Caco-2 (cell line): ENCODE data around the gene CAPN11. TPM values are rescaled to one million over a fixed set of nuclear protein-coding genes. Genes with fewer than 3 reads are reported as not detected.

ENCODE experiments used
- BruUV-seq: library from RNA; stranded (reverse); fragments of 400-500 nt; replicated peaks from 2 replicates; lab custom pipeline; 2021; lab: Mats Ljungman, UMichigan
- CTCF ChIA-PET: fragments of 300-600 bp; sonication (Branson Sonifier 250); formaldehyde crosslinking; loops from one replicate; lab custom pipeline; 2022; ENCODE audit warnings: antibody characterized with exemption; lab: Charles Lee
- POLR2A ChIA-PET: fragments of 300-600 bp; sonication (Branson Sonifier 250); formaldehyde crosslinking; loops from one replicate; lab custom pipeline; 2022; ENCODE audit warnings: antibody characterized with exemption; lab: Charles Lee
- DNase-seq, 2 experiments: peaks; one replicate each; pipeline versions ENCODE4 v3.0.0 to v3.0.0-alpha.2; 2020 to 2022
- H3K27me3 ChIP-seq: replicated peaks from 2 replicates; pipeline ENCODE4 v1.6.0; 2011; ENCODE audit warnings: low read length; ENCODE audit not compliant: control insufficient read depth, insufficient read depth
- H3K36me3 ChIP-seq: 2 replicates; pipeline ENCODE4 v1.5.1; 2011; ENCODE audit warnings: low read length; ENCODE audit not compliant: control insufficient read depth, insufficient read depth
- H3K4me1 ChIP-seq: fragments of 250-450 bp; sonication (Bioruptor Pico); 2 replicates; pipeline ENCODE4 v1.5.1; 2020; ENCODE audit warnings: mild to moderate bottlenecking
- H3K4me3 ChIP-seq: 2 replicates; pipeline ENCODE4 v1.5.1; 2011; ENCODE audit warnings: low read depth, mild to moderate bottlenecking, control low read depth, low read length
- H3K9me3 ChIP-seq: fragments of 250-450 bp; sonication (Bioruptor Pico); 2 replicates; pipeline ENCODE4 v1.5.1; 2020; ENCODE audit warnings: mild to moderate bottlenecking, moderate library complexity
- H3K27ac Mint-ChIP-seq: one replicate; pipeline ENCODE4 v1.8.0; 2022; ENCODE audit warnings: mixed read lengths; ENCODE audit not compliant: unreplicated experiment
- H3K27me3 Mint-ChIP-seq: one replicate; pipeline ENCODE4 v1.8.0; 2022; ENCODE audit warnings: mixed read lengths; ENCODE audit not compliant: insufficient read depth, unreplicated experiment
- H3K36me3 Mint-ChIP-seq: one replicate; pipeline ENCODE4 v1.8.0; 2022; ENCODE audit warnings: mild to moderate bottlenecking, mixed read lengths; ENCODE audit not compliant: insufficient read depth, unreplicated experiment
- H3K4me1 Mint-ChIP-seq: one replicate; pipeline ENCODE4 v1.8.0; 2022; ENCODE audit warnings: low read depth, mixed read lengths; ENCODE audit not compliant: unreplicated experiment
- H3K4me3 Mint-ChIP-seq: one replicate; pipeline ENCODE4 v1.8.0; 2022; ENCODE audit warnings: mild to moderate bottlenecking, moderate library complexity, mixed read lengths; ENCODE audit not compliant: unreplicated experiment
- H3K9me3 Mint-ChIP-seq: one replicate; pipeline ENCODE4 v1.8.0; 2022; ENCODE audit warnings: mixed read lengths; ENCODE audit not compliant: unreplicated experiment
- intact Hi-C: fragments of 100-400 bp; cut with micrococcal nuclease; formaldehyde crosslinking; loops from one replicate; pipeline ENCODE4 v1.10.0; 2022; ENCODE audit not compliant: unreplicated experiment
- total RNA-seq: library from RNA; stranded (reverse); gene quantifications from 2 replicates; pipeline ENCODE4 v1.2.3, GENCODE V29; 2022
- TF ChIP-seq, protein P1 (sequence below), 2 experiments: fragments of 200-600 bp in 1 of 2; IDR thresholded peaks; 1 replicate in 1 of 2; 2 replicates in 1 of 2; pipeline versions ENCODE4 v1.5.1 to v1.8.0; 2011 to 2022; ENCODE audit warnings: antibody characterized with exemption in 1 of 2, control low read depth in 1 of 2, inconsistent platforms in 1 of 2, low read depth in 1 of 2, low read length in 1 of 2, mild to moderate bottlenecking in 1 of 2, moderate library complexity in 1 of 2; ENCODE audit not compliant: insufficient read depth in 1 of 2, severe bottlenecking in 1 of 2, unreplicated experiment in 1 of 2

The CAPN11 gene
- total RNA-seq, 1 experiment from 2014 or later, result not detected

DNA sequence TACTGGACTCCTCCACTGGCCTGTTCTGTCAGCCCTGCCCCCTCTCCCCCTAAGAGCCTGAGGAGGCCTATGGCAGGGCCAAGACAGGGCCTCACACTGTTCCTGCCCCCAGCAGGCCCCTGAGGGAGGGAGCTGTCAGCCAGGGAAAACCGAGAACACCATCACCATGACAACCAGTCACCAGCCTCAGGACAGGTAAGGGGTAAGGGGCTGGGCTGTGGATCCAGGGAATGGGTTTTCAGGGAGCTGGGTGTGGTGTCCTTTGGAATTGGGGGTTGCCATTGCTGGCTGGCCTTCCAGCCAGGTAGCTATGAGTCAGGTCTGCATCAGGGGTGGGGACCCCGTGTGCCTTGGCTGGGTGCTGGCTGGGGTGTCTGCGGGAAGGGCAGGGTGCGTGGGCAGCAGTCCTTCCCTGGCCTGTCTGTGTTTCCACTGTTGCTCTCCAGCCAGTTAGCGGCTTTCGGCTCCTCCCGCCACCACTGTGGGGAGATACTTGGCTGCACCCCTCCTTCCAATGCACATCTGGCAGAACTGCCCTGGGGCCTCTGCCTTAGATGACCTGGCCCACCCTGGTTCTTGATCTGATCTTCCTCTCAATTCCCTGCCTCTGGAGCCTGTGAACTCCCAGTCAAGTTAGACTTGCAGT is 68.7 kb downstream of the CAPN11 start:
- Histone ChIP-seq H3K9me3 (no peaks in the 10 kb centered on the region), H3K27me3 (no peaks in the 10 kb centered on the region), H3K4me3 (no peak overlapping the region), H3K4me1 (peaks cover 37% of the 10 kb centered on the region), H3K36me3 (no peaks in the 10 kb centered on the region)
- BruUV-seq, result no TSS peak
- Mint-ChIP-seq H3K4me3 (no peak overlapping the region), H3K4me1 (peaks cover 7% of the 10 kb centered on the region), H3K36me3 (peaks cover 17% of the 10 kb centered on the region), H3K27ac (no peak overlapping the region), H3K27me3 (no peaks in the 10 kb centered on the region), H3K9me3 (no peaks in the 10 kb centered on the region)
- intact Hi-C loops, result no loop called here
- ChIA-PET CTCF (no interaction called here), POLR2A (no interaction called here)
- TF ChIP-seq, protein P1, sequence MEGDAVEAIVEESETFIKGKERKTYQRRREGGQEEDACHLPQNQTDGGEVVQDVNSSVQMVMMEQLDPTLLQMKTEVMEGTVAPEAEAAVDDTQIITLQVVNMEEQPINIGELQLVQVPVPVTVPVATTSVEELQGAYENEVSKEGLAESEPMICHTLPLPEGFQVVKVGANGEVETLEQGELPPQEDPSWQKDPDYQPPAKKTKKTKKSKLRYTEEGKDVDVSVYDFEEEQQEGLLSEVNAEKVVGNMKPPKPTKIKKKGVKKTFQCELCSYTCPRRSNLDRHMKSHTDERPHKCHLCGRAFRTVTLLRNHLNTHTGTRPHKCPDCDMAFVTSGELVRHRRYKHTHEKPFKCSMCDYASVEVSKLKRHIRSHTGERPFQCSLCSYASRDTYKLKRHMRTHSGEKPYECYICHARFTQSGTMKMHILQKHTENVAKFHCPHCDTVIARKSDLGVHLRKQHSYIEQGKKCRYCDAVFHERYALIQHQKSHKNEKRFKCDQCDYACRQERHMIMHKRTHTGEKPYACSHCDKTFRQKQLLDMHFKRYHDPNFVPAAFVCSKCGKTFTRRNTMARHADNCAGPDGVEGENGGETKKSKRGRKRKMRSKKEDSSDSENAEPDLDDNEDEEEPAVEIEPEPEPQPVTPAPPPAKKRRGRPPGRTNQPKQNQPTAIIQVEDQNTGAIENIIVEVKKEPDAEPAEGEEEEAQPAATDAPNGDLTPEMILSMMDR (IDR thresholded peaks at IDR 0.05; ENCODE audit: insufficient read depth in 1 of 2, low read depth in 1 of 2, low read length in 1 of 2, severe bottlenecking in 1 of 2, unreplicated experiment in 1 of 2), result no peak
- DNase-seq, result no peak

DNA sequence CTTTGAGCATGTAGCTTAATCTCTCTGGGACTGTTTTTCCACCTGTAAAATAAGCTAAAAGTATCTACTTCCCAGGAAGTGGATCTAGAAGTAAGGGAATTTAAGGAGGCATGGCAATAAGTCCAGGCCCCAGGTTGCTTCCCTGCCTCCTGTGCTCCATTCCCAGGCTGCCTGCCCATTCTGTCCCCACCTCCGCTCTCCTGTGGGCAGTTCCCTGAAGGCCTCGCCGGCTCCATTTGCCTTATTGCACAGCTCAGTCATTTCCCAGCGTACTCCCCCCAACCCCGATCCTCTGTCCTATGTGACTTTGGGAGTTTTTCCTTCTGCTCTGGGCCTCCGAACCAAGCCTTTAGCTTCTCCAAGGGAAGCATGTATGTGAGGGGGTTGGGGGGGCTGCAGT is 69.4 kb downstream of the CAPN11 start:
- Histone ChIP-seq H3K4me1 (peaks cover 33% of the 10 kb centered on the region), H3K9me3 (no peaks in the 10 kb centered on the region), H3K27me3 (no peaks in the 10 kb centered on the region), H3K4me3 (no peak overlapping the region), H3K36me3 (no peaks in the 10 kb centered on the region)
- Mint-ChIP-seq H3K4me1 (peaks cover 2% of the 10 kb centered on the region), H3K27ac (peak overlapping the region; percentile 79), H3K27me3 (no peaks in the 10 kb centered on the region), H3K4me3 (no peak overlapping the region), H3K36me3 (peaks cover 11% of the 10 kb centered on the region), H3K9me3 (no peaks in the 10 kb centered on the region)
- DNase-seq, result no peak
- ChIA-PET CTCF (no interaction called here), POLR2A (no interaction called here)
- BruUV-seq, result no TSS peak
- TF ChIP-seq, protein P1 (IDR thresholded peaks at IDR 0.05; ENCODE audit: insufficient read depth in 1 of 2, low read depth in 1 of 2, low read length in 1 of 2, severe bottlenecking in 1 of 2, unreplicated experiment in 1 of 2), result no peak
- intact Hi-C loops, result no loop called here

DNA sequence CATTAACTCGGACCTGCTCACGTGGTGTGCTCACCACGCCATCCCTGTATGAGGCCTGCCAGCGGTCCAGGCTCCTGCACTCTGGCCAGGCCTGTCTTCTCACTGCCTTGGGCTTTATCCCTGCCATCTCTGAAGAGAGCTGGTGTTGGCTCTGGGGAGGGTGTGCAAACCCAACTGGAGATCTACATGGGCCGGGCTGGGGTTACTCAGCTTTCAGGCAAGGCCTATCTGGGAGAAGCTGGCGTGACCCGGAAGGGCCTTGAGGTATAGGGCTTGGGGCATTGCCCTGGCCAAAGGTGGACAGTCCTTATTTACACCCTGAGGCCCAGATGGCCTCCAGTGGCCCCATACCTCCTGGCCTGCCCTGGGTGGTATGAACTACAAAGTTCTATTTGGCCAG is 69.8 kb downstream of the CAPN11 start:
- DNase-seq, result no peak
- no peaks in the 10 kb centered on the region for H3K27me3 Mint-ChIP-seq
- H3K4me1 Mint-ChIP-seq, result peaks cover 5% of the 10 kb centered on the region
- ChIA-PET CTCF (no interaction called here), POLR2A (no interaction called here)
- TF ChIP-seq, protein P1 (IDR thresholded peaks at IDR 0.05; ENCODE audit: insufficient read depth in 1 of 2, low read depth in 1 of 2, low read length in 1 of 2, severe bottlenecking in 1 of 2, unreplicated experiment in 1 of 2), result no peak
- Histone ChIP-seq H3K27me3 (no peaks in the 10 kb centered on the region), H3K4me3 (no peak overlapping the region), H3K4me1 (peaks cover 33% of the 10 kb centered on the region), H3K9me3 (no peaks in the 10 kb centered on the region), H3K36me3 (no peaks in the 10 kb centered on the region)
- H3K27ac Mint-ChIP-seq, result peak overlapping the region; percentile 79
- BruUV-seq, result no TSS peak
- intact Hi-C loops, result no loop called here
- no peaks in the 10 kb centered on the region for H3K9me3 Mint-ChIP-seq
- no peak overlapping the region for H3K4me3 Mint-ChIP-seq
- peaks cover 11% of the 10 kb centered on the region for H3K36me3 Mint-ChIP-seq
